Prostate gland (tissue), 2 donors: ENCODE results near the gene MACROH2A2. TPM values are rescaled to one million over a fixed set of nuclear protein-coding genes. Genes with fewer than 3 reads are reported as not detected.
A peak's percentile ranks its signal among the peaks of the same experiment; 100 is the strongest.

Experiments used
- DNase-seq: peaks from one replicate; pipeline ENCODE4 v3.0.0-alpha.2; 2019; ENCODE audit warnings: low spot score
- H3K27ac ChIP-seq, 2 donors: fragments of 200-600 bp; sonication (generic); 2 replicates each; pipeline ENCODE4 v1.5.1; 2017 to 2019
- H3K27me3 ChIP-seq: fragments of 200-600 bp; sonication (generic); replicated peaks from 2 replicates; pipeline ENCODE4 v1.5.1; 2019; ENCODE audit not compliant: insufficient read depth
- H3K36me3 ChIP-seq, 2 donors: fragments of 200-600 bp; sonication (generic); 1 replicate in 1 of 2; 2 replicates in 1 of 2; pipeline versions ENCODE4 v1.5.1 to v1.8.1; 2017 to 2019
- H3K4me1 ChIP-seq: fragments of 200-600 bp; sonication (generic); replicated peaks from 2 replicates; pipeline ENCODE4 v1.5.1; 2019
- H3K4me3 ChIP-seq, 2 donors: fragments of 200-600 bp; sonication (generic); 2 replicates each; pipeline ENCODE4 v1.5.1; 2017 to 2019
- H3K9me3 ChIP-seq: fragments of 200-600 bp; sonication (generic); 2 replicates; pipeline ENCODE4 v1.5.1; 2017
- CTCF ChIP-seq, 4 experiments: fragments of 200-600 bp in 2 of 4; fragments of 450-650 bp in 2 of 4; sonication (generic) in 2 of 4; IDR thresholded peaks; 1 replicate in 3 of 4; 2 replicates in 1 of 4; pipeline ENCODE4 v1.5.1; 2016 to 2019; ENCODE audit warnings: antibody characterized with exemption in 4 of 4, mild to moderate bottlenecking in 2 of 4, moderate library complexity in 2 of 4
- POLR2A ChIP-seq: fragments of 450-650 bp; IDR thresholded peaks from one replicate; pipeline ENCODE4 v1.6.1; 2016; ENCODE audit warnings: antibody characterized with exemption, mild to moderate bottlenecking
- POLR2AphosphoS5 ChIP-seq: sonication (generic); formaldehyde crosslinking; IDR thresholded peaks from one replicate; pipeline ENCODE4 v1.6.1; 2017; ENCODE audit warnings: antibody characterized with exemption
- WGBS: methylation state at CpG from one replicate; pipeline ENCODE4 v1.1.5; 2018; 5-methylcytosine and 5-hydroxymethylcytosine counted together
- intact Hi-C: fragments of 100-400 bp; cut with DNase I; formaldehyde crosslinking; loops from one replicate; pipeline ENCODE4 v1.14.2; 2022
- total RNA-seq, 2 donors: library from RNA; depleted of rRNA; stranded (reverse); fragments of >200 nt; gene quantifications; one replicate each; pipeline ENCODE4 v1.1.0, GENCODE V29; 2016

Gene MACROH2A2
- total RNA-seq, result 10 to 100 TPM; 23.1 to 59.5 TPM

GRCh38 chr10:70052462-70053217, at the start of gene MACROH2A2:
Gene MACROH2A2, plus strand, starts transcription at chr10:70052846. Its CDS starts 22,813 bp downstream, at chr10:70075659.
- under 1% methylated on average over 58 of the region's 58 CpGs for WGBS
- Histone ChIP-seq H3K27ac (peak within 1 kb of the TSS; percentile 54 to 80), H3K27me3 (no peaks in the 10 kb centered on the region), H3K9me3 (no peaks in the 10 kb centered on the region), H3K4me3 (peak within 1 kb of the TSS; percentile 71 to 77), H3K36me3 (no peaks in the 10 kb centered on the region), H3K4me1 (no peaks in the 10 kb centered on the region)
- TF ChIP-seq POLR2AphosphoS5 (peak; percentile 41), CTCF (IDR thresholded peaks at IDR 0.05) (peak in 3 of 4 experiments; percentile 13 to 44 (median 41)), POLR2A (peak; percentile 27)
- intact Hi-C loops, result no loop called here
- peak; percentile 63 for DNase-seq

GRCh38 chr10:70007116-70007820, 45.4 kb upstream of the MACROH2A2 start:
- Histone ChIP-seq H3K27ac (no peak overlapping the region), H3K9me3 (no peaks in the 10 kb centered on the region), H3K36me3 (no peaks in the 10 kb centered on the region), H3K27me3 (no peaks in the 10 kb centered on the region), H3K4me1 (no peaks in the 10 kb centered on the region), H3K4me3 (no peak overlapping the region)
- no peak for DNase-seq
- intact Hi-C loops, result no loop called here
- WGBS, result 79% methylated on average over 9 of the region's 9 CpGs
- TF ChIP-seq POLR2A (no peak), CTCF (IDR thresholded peaks at IDR 0.05) (no peak), POLR2AphosphoS5 (no peak)

GRCh38 chr10:70031215-70031614, 21.4 kb upstream of the MACROH2A2 start:
- no peak overlapping the region for H3K27ac ChIP-seq
- H3K27me3 ChIP-seq, result no peaks in the 10 kb centered on the region
- intact Hi-C loops, result no loop called here
- DNase-seq, result no peak
- H3K4me3 ChIP-seq, result no peak overlapping the region
- no peaks in the 10 kb centered on the region for H3K36me3 ChIP-seq
- no peaks in the 10 kb centered on the region for H3K9me3 ChIP-seq
- TF ChIP-seq POLR2AphosphoS5, result no peak
- TF ChIP-seq CTCF (IDR thresholded peaks at IDR 0.05), result no peak
- no peak for TF ChIP-seq POLR2A
- H3K4me1 ChIP-seq, result no peaks in the 10 kb centered on the region

GRCh38 chr10:70032667-70033289, 19.9 kb upstream of the MACROH2A2 start:
- H3K27ac ChIP-seq, result no peak overlapping the region
- no peaks in the 10 kb centered on the region for H3K9me3 ChIP-seq
- H3K36me3 ChIP-seq, result no peaks in the 10 kb centered on the region
- H3K4me1 ChIP-seq, result no peaks in the 10 kb centered on the region
- H3K27me3 ChIP-seq, result no peaks in the 10 kb centered on the region
- 77% methylated on average over 5 of the region's 5 CpGs for WGBS
- DNase-seq, result no peak
- intact Hi-C loops, result no loop called here
- TF ChIP-seq POLR2A (no peak), POLR2AphosphoS5 (no peak), CTCF (IDR thresholded peaks at IDR 0.05) (no peak)
- no peak overlapping the region for H3K4me3 ChIP-seq
